ENCODE data around the gene ADAMTS1.

Gene ADAMTS1

GRCh38 chr21:26798856-26799751, 46.1 kb downstream of the ADAMTS1 start:
- DNase-seq (ENCODE audit: low spot score), result no peak
- Mint-ChIP-seq H3K9me3 (no peaks in the 10 kb centered on the region), H3K27ac (no peak overlapping the region), H3K36me3 (ENCODE audit: low read depth) (no peaks in the 10 kb centered on the region), H3K27me3 (ENCODE audit: low read depth) (no peaks in the 10 kb centered on the region), H3K4me1 (ENCODE audit: low read depth) (no peaks in the 10 kb centered on the region), H3K4me3 (no peak overlapping the region)

GRCh38 chr21:26797878-26798456, 47.2 kb downstream of the ADAMTS1 start:
- no peak overlapping the region for H3K27ac Mint-ChIP-seq
- no peak overlapping the region for H3K4me3 Mint-ChIP-seq
- H3K27me3 Mint-ChIP-seq (ENCODE audit: low read depth), result no peaks in the 10 kb centered on the region
- peaks cover 5% of the 10 kb centered on the region for H3K9me3 Mint-ChIP-seq
- H3K36me3 Mint-ChIP-seq (ENCODE audit: low read depth), result no peaks in the 10 kb centered on the region
- no peak for DNase-seq (ENCODE audit: low spot score)
- no peaks in the 10 kb centered on the region for H3K4me1 Mint-ChIP-seq (ENCODE audit: low read depth)

GRCh38 chr21:26795866-26796329, 49.3 kb downstream of the ADAMTS1 start:
- peaks cover 5% of the 10 kb centered on the region for H3K9me3 Mint-ChIP-seq
- H3K4me1 Mint-ChIP-seq (ENCODE audit: low read depth), result no peaks in the 10 kb centered on the region

GRCh38 chr21:26795412-26795805, 49.8 kb downstream of the ADAMTS1 start:
- H3K4me1 Mint-ChIP-seq (ENCODE audit: low read depth), result no peaks in the 10 kb centered on the region
- H3K27ac Mint-ChIP-seq, result no peak overlapping the region
- H3K4me3 Mint-ChIP-seq, result no peak overlapping the region
- DNase-seq (ENCODE audit: low spot score), result no peak
- no peaks in the 10 kb centered on the region for H3K36me3 Mint-ChIP-seq (ENCODE audit: low read depth)
- peaks cover 5% of the 10 kb centered on the region for H3K9me3 Mint-ChIP-seq
- no peaks in the 10 kb centered on the region for H3K27me3 Mint-ChIP-seq (ENCODE audit: low read depth)

More at GRCh38 chr21:26795866-26796329, 49.3 kb downstream of the ADAMTS1 start:
- no peaks in the 10 kb centered on the region for H3K36me3 Mint-ChIP-seq (ENCODE audit: low read depth)
- no peak for DNase-seq (ENCODE audit: low spot score)
- no peak overlapping the region for H3K27ac Mint-ChIP-seq
- H3K4me3 Mint-ChIP-seq, result no peak overlapping the region
- no peaks in the 10 kb centered on the region for H3K27me3 Mint-ChIP-seq (ENCODE audit: low read depth)

GRCh38 chr21:26794597-26795411, 50.4 kb downstream of the ADAMTS1 start:
- no peaks in the 10 kb centered on the region for H3K36me3 Mint-ChIP-seq (ENCODE audit: low read depth)

GRCh38 chr21:26790296-26790695, 54.9 kb downstream of the ADAMTS1 start:
- no peaks in the 10 kb centered on the region for H3K36me3 Mint-ChIP-seq (ENCODE audit: low read depth)
- no peak overlapping the region for H3K27ac Mint-ChIP-seq
- no peak overlapping the region for H3K4me3 Mint-ChIP-seq
- H3K9me3 Mint-ChIP-seq, result peaks cover 5% of the 10 kb centered on the region
- H3K27me3 Mint-ChIP-seq (ENCODE audit: low read depth), result no peaks in the 10 kb centered on the region
- no peaks in the 10 kb centered on the region for H3K4me1 Mint-ChIP-seq (ENCODE audit: low read depth)
- no peak for DNase-seq (ENCODE audit: low spot score)

More at GRCh38 chr21:26794597-26795411, 50.4 kb downstream of the ADAMTS1 start:
- peaks cover 5% of the 10 kb centered on the region for H3K9me3 Mint-ChIP-seq
- no peak for DNase-seq (ENCODE audit: low spot score)
- no peaks in the 10 kb centered on the region for H3K27me3 Mint-ChIP-seq (ENCODE audit: low read depth)
- H3K4me3 Mint-ChIP-seq, result no peak overlapping the region
- H3K4me1 Mint-ChIP-seq (ENCODE audit: low read depth), result no peaks in the 10 kb centered on the region
- no peak overlapping the region for H3K27ac Mint-ChIP-seq

- H3K9me3 Mint-ChIP-seq, result peaks cover 4% of the 10 kb centered on the region
- H3K4me3 Mint-ChIP-seq, result no peak overlapping the region
- no peaks in the 10 kb centered on the region for H3K36me3 Mint-ChIP-seq (ENCODE audit: low read depth)
- H3K4me1 Mint-ChIP-seq (ENCODE audit: low read depth), result no peaks in the 10 kb centered on the region
- DNase-seq (ENCODE audit: low spot score), result no peak
- no peak overlapping the region for H3K27ac Mint-ChIP-seq
- H3K27me3 Mint-ChIP-seq (ENCODE audit: low read depth), result no peaks in the 10 kb centered on the region
These were observed 56.4 kb downstream of the ADAMTS1 start for GRCh38 chr21:26788790-26789189.

Data from T-helper 2 cell treated with Interferon-gamma antibody and Interleukin-4, amounts not matched to agents 5 μg/mL and 100 μg/mL, for 36 hours (primary cell).